Measurements from ENCODE around the gene HIRIP3.

HIRIP3 gene

DNA sequence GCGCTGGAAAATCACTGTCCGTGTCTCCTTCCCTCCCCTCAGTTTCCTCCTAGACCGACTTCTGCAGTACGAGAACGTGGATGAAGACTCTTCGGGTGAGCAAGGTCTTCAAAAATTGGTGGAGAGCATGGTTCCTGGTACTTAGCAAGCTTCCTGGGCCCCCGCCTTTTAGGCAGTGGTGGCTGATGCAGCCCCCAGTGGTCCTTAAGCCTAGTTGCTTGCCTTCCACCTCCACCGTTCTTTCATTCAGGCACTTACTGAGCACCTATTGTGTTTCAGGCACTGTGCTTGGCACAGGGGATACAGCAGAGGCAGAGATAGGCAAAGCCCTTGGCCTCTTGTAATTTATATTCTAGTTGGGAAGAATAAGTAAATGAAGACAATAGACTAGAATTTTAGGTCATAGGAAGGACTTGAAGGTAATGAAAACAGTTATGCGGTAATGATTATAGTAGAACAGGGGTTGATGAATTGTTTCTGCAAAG is 1.4 kb upstream of the HIRIP3 start:
- Histone ChIP-seq H3K4me3 (ENCODE audit: extremely low read depth, insufficient read depth, low read length, poor library complexity, severe bottlenecking) (peak overlapping the region; percentile 92), H3K4me1 (ENCODE audit: control insufficient read depth, insufficient read depth, low read length, poor library complexity, severe bottlenecking) (peaks cover 5% of the 10 kb centered on the region), H3K9me3 (ENCODE audit: control insufficient read depth, low read length) (no peaks in the 10 kb centered on the region), H3K27ac (ENCODE audit: low read depth, low read length, severe bottlenecking) (no peak overlapping the region), H3K36me3 (ENCODE audit: control insufficient read depth, insufficient read depth, low read length) (peaks cover 56% of the 10 kb centered on the region)
- WGBS, 2 experiments (ENCODE audit: insufficient coverage in 2 of 2): 32 to 56% methylated on average over 6 to 9 of the region's 9 CpGs

DNA sequence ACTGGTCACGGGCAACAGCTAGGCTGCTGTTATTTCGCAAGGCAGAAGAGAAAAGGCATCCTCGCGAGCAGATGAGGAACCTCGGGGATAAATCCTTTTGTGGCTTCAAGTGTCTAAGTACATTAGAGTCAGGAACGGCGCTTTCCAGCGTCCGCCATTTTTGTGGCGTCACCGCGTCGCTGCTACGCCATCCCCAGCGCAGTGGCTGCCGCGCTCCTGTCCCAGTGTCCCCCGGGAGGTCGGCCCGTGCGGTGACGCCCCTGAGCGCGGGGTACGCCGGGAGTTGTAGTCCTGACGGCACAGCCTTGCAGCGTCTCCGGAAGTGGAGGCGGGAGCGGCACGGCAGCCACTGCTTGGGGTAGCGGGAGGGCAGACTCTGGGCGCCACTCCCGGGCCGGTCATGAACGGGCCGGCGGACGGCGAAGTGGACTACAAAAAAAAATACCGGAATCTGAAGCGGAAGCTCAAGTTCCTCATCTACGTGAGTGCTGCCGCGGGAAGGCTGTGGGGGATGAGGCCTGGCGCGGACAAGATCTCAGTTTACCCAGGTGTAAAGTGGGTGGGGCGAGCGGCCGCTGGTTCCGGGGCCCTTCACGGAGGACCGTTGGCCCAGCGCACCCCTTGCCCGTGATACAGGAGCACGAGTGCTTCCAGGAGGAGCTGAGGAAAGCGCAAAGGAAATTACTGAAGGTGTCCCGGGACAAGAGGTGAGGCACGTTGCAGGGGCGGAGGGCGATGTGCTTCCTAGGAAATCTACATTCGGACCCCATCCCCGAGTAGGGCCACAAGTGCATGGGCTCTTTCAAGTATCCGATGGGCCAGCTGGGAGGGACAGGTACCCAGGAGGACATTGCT is 721 bp upstream of the HIRIP3 start, which contains the start of gene INO80E:
TSS of gene INO80E (plus strand) at position 331 of the 855 bp plus-strand sequence. CDS start at position 401, 70 bp downstream.
- WGBS, 2 experiments (ENCODE audit: insufficient coverage in 2 of 2): 0 to 1% methylated on average over 65 of the region's 65 CpGs
- no peaks in the 10 kb centered on the region for H3K9me3 ChIP-seq (ENCODE audit: control insufficient read depth, low read length)
- H3K4me1 ChIP-seq (ENCODE audit: control insufficient read depth, insufficient read depth, low read length, poor library complexity, severe bottlenecking): peaks cover 5% of the 10 kb centered on the region
- peak within 1 kb of the TSS; percentile 92 for H3K4me3 ChIP-seq (ENCODE audit: extremely low read depth, insufficient read depth, low read length, poor library complexity, severe bottlenecking)
- peak within 1 kb of the TSS; percentile 83 for H3K27ac ChIP-seq (ENCODE audit: low read depth, low read length, severe bottlenecking)
- H3K36me3 ChIP-seq (ENCODE audit: control insufficient read depth, insufficient read depth, low read length): peaks cover 56% of the 10 kb centered on the region

DNA sequence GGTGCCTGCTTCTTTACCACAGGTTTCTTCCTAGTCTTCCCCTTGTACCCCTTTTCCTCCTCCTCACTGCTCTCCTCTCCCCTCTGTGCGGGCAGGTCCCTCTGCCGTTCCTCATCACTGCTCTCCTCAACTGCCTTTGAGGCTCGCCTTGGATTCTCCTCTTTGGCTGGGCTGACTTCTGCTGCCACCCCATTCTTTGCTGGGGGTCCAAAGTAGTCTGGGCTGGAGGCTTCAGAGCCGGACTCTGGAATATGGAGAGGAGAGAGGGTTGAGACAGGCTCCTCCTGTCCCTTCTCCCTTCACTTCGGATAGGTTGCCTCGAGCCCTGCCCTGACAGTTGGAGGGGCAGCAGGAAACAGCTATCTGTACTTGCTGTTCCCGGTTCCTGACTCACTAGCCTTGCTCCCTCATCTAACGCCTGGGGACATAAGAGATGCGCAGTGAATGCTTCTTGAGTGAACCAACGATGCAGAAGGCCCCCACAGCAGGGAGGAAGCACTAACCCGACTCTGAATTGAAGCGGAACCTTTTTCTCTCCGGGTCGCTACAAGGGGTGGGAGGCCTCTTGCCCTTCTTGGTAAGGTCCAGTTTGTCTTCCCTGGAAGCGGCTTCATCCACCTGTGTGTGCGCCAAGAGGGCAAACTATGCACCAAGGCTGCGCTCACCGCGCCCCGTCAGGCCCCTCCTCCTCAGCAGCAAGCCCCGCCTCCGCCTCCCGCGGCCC is 655 bp downstream of the HIRIP3 start:
- H3K9me3 ChIP-seq (ENCODE audit: control insufficient read depth, low read length): no peaks in the 10 kb centered on the region
- peak overlapping the region; percentile 92 for H3K4me3 ChIP-seq (ENCODE audit: extremely low read depth, insufficient read depth, low read length, poor library complexity, severe bottlenecking)
- 22 to 32% methylated on average over 20 to 24 of the region's 24 CpGs for WGBS, 2 experiments (ENCODE audit: insufficient coverage in 2 of 2)
- H3K4me1 ChIP-seq (ENCODE audit: control insufficient read depth, insufficient read depth, low read length, poor library complexity, severe bottlenecking): peaks cover 5% of the 10 kb centered on the region
- peaks cover 58% of the 10 kb centered on the region for H3K36me3 ChIP-seq (ENCODE audit: control insufficient read depth, insufficient read depth, low read length)
- H3K27ac ChIP-seq (ENCODE audit: low read depth, low read length, severe bottlenecking): peak overlapping the region; percentile 83

DNA sequence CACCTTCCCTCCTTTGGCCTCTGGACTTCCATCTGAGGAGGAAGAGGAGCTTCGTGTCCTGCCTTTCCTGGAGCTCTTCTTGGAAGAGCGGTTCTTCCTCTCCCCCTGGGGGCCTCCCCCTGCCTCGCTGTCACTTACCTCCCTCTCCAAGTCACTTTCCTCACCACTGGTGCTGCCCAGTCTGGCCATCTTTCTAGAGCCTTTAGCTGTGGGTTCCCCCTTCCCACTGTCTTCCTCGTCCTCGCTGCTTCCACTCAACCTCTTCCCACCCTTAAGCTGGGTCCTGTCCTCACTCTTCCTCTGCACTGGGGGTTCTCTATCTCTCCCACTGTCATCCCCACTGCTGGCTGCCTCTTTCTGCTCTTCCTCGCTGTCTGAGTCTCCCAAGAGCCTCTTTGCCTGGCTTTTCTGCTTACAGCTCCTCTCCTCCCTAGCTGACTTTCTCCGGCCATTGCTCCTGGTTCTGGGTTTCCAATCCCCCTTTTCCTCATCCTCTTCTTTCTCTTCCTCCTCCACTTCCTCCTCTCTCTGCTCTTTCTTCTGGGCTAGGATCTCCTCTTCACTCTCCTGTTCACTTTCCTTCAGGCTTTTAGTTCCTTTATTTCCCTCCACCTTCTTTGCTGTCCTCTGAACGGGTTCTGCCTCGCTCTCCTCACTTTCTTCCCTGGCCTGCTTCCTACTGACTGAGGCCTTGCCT is 1.4 kb downstream of the HIRIP3 start:
- peaks cover 61% of the 10 kb centered on the region for H3K36me3 ChIP-seq (ENCODE audit: control insufficient read depth, insufficient read depth, low read length)
- no peak overlapping the region for H3K4me3 ChIP-seq (ENCODE audit: extremely low read depth, insufficient read depth, low read length, poor library complexity, severe bottlenecking)
- 92 to 94% methylated on average over 8 of the region's 9 CpGs for WGBS, 2 experiments (ENCODE audit: insufficient coverage in 2 of 2)
- H3K27ac ChIP-seq (ENCODE audit: low read depth, low read length, severe bottlenecking): no peak overlapping the region
- H3K9me3 ChIP-seq (ENCODE audit: control insufficient read depth, low read length): no peaks in the 10 kb centered on the region
- H3K4me1 ChIP-seq (ENCODE audit: control insufficient read depth, insufficient read depth, low read length, poor library complexity, severe bottlenecking): peaks cover 5% of the 10 kb centered on the region

DNA sequence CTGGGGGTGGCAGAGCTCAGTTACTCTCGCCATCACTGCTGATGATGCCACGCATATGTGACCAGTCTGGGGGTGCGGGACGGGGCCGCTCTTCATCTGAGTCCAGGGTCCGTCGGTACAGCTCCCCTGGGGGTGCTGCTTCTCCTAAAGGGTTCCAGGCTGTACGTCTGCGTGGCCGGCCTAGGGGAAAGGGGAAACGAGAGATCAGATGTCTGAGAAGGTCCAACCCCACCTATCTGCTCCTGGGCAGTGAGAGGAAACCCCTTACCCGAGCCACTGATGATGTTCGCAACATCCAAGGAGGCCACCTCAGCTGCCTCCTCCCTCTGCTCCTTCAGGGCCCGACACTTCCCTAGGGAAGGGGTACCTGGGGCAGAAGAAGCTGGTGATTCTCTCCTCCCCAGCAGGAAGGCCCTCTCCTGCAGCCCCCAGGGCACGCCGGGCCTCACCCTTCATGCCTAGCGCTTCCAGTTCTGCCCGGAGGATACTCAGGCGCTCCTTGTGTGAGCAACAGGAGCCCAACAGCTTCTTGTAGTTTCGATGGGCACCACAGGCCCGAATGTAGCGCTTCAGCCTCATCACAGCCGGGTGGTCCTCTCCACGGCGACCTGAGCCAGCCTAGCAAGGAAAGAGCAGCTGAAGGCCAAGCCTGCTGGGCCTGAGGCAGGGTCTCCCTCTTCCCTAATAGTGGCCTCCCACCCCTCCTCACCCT is 2.1 kb downstream of the HIRIP3 start:
- H3K27ac ChIP-seq (ENCODE audit: low read depth, low read length, severe bottlenecking): no peak overlapping the region
- H3K36me3 ChIP-seq (ENCODE audit: control insufficient read depth, insufficient read depth, low read length): peaks cover 68% of the 10 kb centered on the region
- H3K4me1 ChIP-seq (ENCODE audit: control insufficient read depth, insufficient read depth, low read length, poor library complexity, severe bottlenecking): peaks cover 5% of the 10 kb centered on the region
- H3K4me3 ChIP-seq (ENCODE audit: extremely low read depth, insufficient read depth, low read length, poor library complexity, severe bottlenecking): no peak overlapping the region
- H3K9me3 ChIP-seq (ENCODE audit: control insufficient read depth, low read length): no peaks in the 10 kb centered on the region
- 94 to 96% methylated on average over 20 to 21 of the region's 25 CpGs for WGBS, 2 experiments (ENCODE audit: insufficient coverage in 2 of 2)

DNA sequence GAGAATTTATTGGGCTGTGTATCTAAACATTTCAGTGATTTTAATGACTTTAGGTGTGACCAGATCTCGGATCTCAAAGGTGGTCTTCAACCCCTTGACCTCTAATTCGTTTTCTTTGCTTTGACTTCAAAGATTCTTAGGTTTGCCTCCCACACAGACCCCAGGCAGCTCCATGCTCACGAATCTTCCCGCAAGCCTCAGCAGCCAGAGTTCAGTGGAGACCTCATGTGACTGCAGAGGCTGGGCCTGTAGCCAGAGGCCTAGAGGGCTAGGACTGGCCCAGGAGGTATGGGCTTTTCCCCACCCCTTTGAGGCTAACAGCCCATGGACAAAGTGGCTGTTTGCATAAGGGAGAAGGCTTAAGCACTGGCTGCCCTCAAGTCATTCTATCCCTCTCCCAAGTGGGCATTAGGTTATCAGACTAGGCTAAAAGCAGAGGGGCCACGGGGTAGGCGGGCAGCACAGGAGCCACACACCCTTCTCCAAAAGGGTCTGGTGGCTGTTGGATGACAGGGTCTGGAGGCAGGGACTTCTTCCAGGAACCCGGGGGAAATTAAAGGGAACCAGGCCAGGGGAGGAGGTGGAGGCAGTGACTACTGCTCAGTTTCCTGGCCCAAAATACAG is 3.0 kb downstream of the HIRIP3 start:
- peaks cover 72% of the 10 kb centered on the region for H3K36me3 ChIP-seq (ENCODE audit: control insufficient read depth, insufficient read depth, low read length)
- WGBS, 2 experiments (ENCODE audit: insufficient coverage in 2 of 2): 73 to 86% methylated on average over 4 of the region's 7 CpGs
- H3K4me3 ChIP-seq (ENCODE audit: extremely low read depth, insufficient read depth, low read length, poor library complexity, severe bottlenecking): no peak overlapping the region
- no peak overlapping the region for H3K27ac ChIP-seq (ENCODE audit: low read depth, low read length, severe bottlenecking)
- H3K4me1 ChIP-seq (ENCODE audit: control insufficient read depth, insufficient read depth, low read length, poor library complexity, severe bottlenecking): peaks cover 5% of the 10 kb centered on the region
- no peaks in the 10 kb centered on the region for H3K9me3 ChIP-seq (ENCODE audit: control insufficient read depth, low read length)

DNA sequence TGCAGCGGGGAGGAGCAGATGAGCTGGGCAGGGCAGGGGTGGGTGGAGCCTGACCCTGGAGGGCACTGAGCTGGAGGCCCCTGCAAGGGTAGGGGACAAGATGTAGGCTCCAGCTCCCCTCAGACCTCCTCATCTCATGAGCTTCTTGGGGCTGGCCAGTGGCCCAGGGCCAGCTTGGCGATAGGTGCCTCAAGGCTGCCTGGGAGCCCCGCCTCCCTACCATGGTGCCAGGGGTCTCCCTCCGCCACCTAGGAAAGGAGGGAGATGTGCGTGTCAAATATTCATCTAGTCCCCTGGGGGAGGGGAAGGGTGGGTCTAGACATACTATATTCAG is 3.9 kb downstream of the HIRIP3 start:
- Histone ChIP-seq H3K9me3 (ENCODE audit: control insufficient read depth, low read length) (no peaks in the 10 kb centered on the region), H3K4me1 (ENCODE audit: control insufficient read depth, insufficient read depth, low read length, poor library complexity, severe bottlenecking) (peaks cover 5% of the 10 kb centered on the region), H3K4me3 (ENCODE audit: extremely low read depth, insufficient read depth, low read length, poor library complexity, severe bottlenecking) (no peak overlapping the region), H3K27ac (ENCODE audit: low read depth, low read length, severe bottlenecking) (no peak overlapping the region), H3K36me3 (ENCODE audit: control insufficient read depth, insufficient read depth, low read length) (peaks cover 74% of the 10 kb centered on the region)
- 82% methylated on average over 2 of the region's 5 CpGs; no CpG with 5 or more reads in 1 of the 2 experiments for WGBS, 2 experiments (ENCODE audit: insufficient coverage in 2 of 2)

DNA sequence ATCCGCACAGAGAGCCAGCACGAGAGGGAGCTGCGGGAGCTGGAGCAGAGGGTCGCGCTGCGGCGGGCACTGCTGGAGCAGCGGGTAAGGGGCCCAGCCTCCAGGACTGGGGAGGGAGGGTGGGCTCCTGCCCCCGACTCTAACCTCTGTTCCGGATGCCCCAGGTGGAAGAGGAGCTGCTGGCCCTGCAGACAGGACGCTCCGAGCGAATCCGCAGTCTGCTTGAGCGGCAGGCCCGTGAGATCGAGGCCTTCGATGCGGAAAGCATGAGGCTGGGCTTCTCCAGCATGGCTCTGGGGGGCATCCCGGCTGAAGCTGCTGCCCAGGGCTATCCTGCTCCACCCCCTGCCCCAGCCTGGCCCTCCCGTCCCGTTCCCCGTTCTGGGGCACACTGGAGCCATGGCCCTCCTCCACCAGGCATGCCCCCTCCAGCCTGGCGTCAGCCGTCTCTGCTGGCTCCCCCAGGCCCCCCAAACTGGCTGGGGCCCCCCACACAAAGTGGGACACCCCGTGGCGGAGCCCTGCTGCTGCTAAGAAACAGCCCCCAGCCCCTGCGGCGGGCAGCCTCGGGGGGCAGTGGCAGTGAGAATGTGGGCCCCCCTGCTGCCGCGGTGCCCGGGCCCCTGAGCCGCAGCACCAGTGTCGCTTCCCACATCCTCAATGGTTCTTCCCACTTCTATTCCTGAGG is 4.4 kb downstream of the HIRIP3 start:
- H3K4me1 ChIP-seq (ENCODE audit: control insufficient read depth, insufficient read depth, low read length, poor library complexity, severe bottlenecking): peaks cover 5% of the 10 kb centered on the region
- no peak overlapping the region for H3K4me3 ChIP-seq (ENCODE audit: extremely low read depth, insufficient read depth, low read length, poor library complexity, severe bottlenecking)
- H3K9me3 ChIP-seq (ENCODE audit: control insufficient read depth, low read length): no peaks in the 10 kb centered on the region
- 97 to 98% methylated on average over 12 to 23 of the region's 35 CpGs for whole genome bisulfite sequencing, 2 experiments (ENCODE audit: insufficient coverage in 2 of 2)
- peaks cover 79% of the 10 kb centered on the region for H3K36me3 ChIP-seq (ENCODE audit: control insufficient read depth, insufficient read depth, low read length)
- H3K27ac ChIP-seq (ENCODE audit: low read depth, low read length, severe bottlenecking): no peak overlapping the region

DNA sequence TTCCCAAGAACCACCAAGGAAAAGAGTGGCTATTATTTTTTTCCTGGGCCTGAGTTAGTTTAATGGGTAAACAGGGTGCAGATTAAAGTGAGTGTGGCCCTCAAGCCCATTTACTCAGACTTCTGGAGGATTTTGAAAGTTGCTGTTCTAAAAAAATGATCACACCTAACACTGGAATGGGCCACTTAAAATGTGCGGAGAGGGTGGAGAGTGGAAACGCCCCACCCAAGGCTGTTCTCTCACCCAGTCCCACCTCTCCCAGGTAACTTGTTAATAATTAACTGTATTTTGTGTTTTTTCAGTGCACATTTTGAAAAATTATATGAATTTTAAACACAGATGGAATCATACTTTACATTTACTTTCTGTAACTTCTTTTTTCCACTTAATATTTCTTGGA is 5.4 kb downstream of the HIRIP3 start:
- WGBS, 2 experiments (ENCODE audit: insufficient coverage in 2 of 2): no CpG with 5 or more reads among the region's 2 CpGs

More for the DNA sequence above, 5.4 kb downstream of the HIRIP3 start:
- no peak overlapping the region for H3K27ac ChIP-seq (ENCODE audit: low read depth, low read length, severe bottlenecking)
- no peak overlapping the region for H3K4me3 ChIP-seq (ENCODE audit: extremely low read depth, insufficient read depth, low read length, poor library complexity, severe bottlenecking)
- peaks cover 5% of the 10 kb centered on the region for H3K4me1 ChIP-seq (ENCODE audit: control insufficient read depth, insufficient read depth, low read length, poor library complexity, severe bottlenecking)
- H3K36me3 ChIP-seq (ENCODE audit: control insufficient read depth, insufficient read depth, low read length): peaks cover 89% of the 10 kb centered on the region
- H3K9me3 ChIP-seq (ENCODE audit: control insufficient read depth, low read length): no peaks in the 10 kb centered on the region

Data from mesodermal cell (in vitro differentiated cells).